Activated CD8-positive, alpha-beta T cell treated with anti-CD3 and anti-CD28 coated beads for 36 hours (primary cell): ENCODE measurements around the gene PIEZO1. TPM values are rescaled to one million over a fixed set of nuclear protein-coding genes. Genes with fewer than 3 reads are reported as not detected.
A peak's percentile ranks its signal among the peaks of the same experiment; 100 is the strongest.

Source experiments
- ATAC-seq: fragments of 200-7000 bp; cut with Tn5 transposase; one replicate; pipeline ENCODE4 v1.10.0; 2021; ENCODE audit warnings: mild to moderate bottlenecking, moderate library complexity
- CTCF ChIA-PET: fragments of 350-600 bp; sonication (Branson Sonifier 250); formaldehyde crosslinking; loops from one replicate; lab custom pipeline; 2021; ENCODE audit warnings: antibody characterized with exemption; lab: Charles Lee
- POLR2A ChIA-PET: fragments of 350-600 bp; sonication (Branson Sonifier 250); formaldehyde crosslinking; loops from one replicate; lab custom pipeline; 2021; ENCODE audit warnings: antibody characterized with exemption; lab: Charles Lee
- DNase-seq: peaks from one replicate; pipeline ENCODE4 v3.0.0-alpha.2; 2020
- H3K27ac Mint-ChIP-seq: one replicate; pipeline ENCODE4 v1.8.0; 2021; ENCODE audit warnings: mild to moderate bottlenecking, mixed read lengths
- H3K27me3 Mint-ChIP-seq: one replicate; pipeline ENCODE4 v1.8.0; 2021; ENCODE audit warnings: mixed read lengths
- H3K36me3 Mint-ChIP-seq: one replicate; pipeline ENCODE4 v1.8.0; 2021; ENCODE audit warnings: low read depth, mixed read lengths
- H3K4me1 Mint-ChIP-seq: one replicate; pipeline ENCODE4 v1.8.0; 2021; ENCODE audit warnings: low read depth, mixed read lengths
- H3K4me3 Mint-ChIP-seq: one replicate; pipeline ENCODE4 v1.8.0; 2021; ENCODE audit warnings: mild to moderate bottlenecking, moderate library complexity, mixed read lengths
- H3K9me3 Mint-ChIP-seq: one replicate; pipeline ENCODE4 v1.8.0; 2021; ENCODE audit warnings: mixed read lengths
- CTCF ChIP-seq: fragments of 200-600 bp; IDR thresholded peaks from one replicate; pipeline ENCODE4 v1.8.0; 2022; ENCODE audit warnings: antibody characterized with exemption, mild to moderate bottlenecking
- intact Hi-C: fragments of 100-400 bp; cut with micrococcal nuclease; formaldehyde crosslinking; loops from one replicate; pipeline ENCODE4 v1.10.0; 2022
- total RNA-seq, 2 experiments: library from RNA; stranded (reverse); gene quantifications; one replicate each; pipeline ENCODE4 v1.2.3, GENCODE V29; 2021

Gene PIEZO1
- total RNA-seq, 2 experiments from 2014 or later, result 87.7 to 91.8 TPM

DNA sequence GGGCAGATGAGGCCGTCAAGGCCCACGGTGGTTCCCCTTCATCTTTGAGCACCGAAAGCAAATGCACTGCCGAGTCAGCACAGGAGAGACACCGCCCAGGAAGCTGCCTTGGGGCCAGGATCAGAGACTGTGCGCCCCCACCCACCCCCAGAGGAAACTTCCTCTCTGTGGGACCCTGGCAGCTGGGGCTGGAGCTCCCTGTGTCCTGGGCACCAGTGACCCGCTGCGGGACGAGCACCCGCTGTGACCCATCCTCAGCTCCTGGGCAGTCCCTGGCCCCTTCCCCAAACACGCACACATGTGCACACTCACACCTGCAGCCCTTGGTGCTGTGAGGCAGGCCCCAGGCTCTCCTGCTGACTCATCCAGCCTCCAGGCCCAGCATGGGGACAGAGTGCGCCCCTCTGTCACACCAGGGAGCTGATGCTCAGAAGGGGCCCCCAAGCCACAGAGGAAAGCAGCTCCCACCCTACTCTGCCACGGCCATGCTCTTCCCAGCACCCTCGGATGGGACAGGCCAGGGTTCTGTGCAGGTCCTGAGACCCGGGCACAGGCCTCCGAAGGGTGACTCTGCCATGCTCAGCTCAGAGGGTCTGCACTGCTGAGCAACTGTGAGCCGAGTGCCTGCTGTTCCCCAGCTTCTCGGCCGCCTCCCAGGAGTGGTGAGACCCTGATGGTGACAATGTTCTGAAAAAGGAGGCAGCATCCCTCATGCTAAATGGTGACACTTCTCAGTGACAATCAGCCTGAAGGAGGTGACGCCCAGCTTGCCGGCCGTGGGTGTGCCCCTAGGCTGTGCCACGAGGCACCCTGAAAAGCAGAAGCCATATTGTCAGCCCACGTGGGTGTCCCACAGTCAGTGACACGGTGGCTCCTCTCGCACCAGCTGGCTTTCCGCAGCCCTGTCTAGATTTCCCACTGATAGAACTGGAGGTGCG lies 3.6 kb downstream of the PIEZO1 start:
- H3K9me3 Mint-ChIP-seq, result no peaks in the 10 kb centered on the region
- H3K4me3 Mint-ChIP-seq, result peak overlapping the region; percentile 68
- no peaks in the 10 kb centered on the region for H3K36me3 Mint-ChIP-seq
- H3K27me3 Mint-ChIP-seq, result no peaks in the 10 kb centered on the region
- intact Hi-C loops, result loop anchor here (5.0 kb wide), 1 partner anchor 39 kb away; no protein-coding TSS in a partner anchor
- POLR2A ChIA-PET, result interaction anchor here (0.5 to 6.7 kb wide), 23 partner anchors 9 to 762 kb away, joined by 3 to 81 read pairs (median 4); partner anchors contain the start of genes APRT, CDT1, CTU2 and CYBA
- CTCF ChIA-PET, result interaction anchor here (0.6 to 6.5 kb wide), 17 partner anchors 8 to 79 kb away, joined by 3 to 37 read pairs (median 4); partner anchors contain the start of genes APRT and TRAPPC2L
- peak overlapping the region; percentile 79 for H3K27ac Mint-ChIP-seq
- H3K4me1 Mint-ChIP-seq, result peaks cover 43% of the 10 kb centered on the region
- ATAC-seq (peak; percentile 59), DNase-seq (peak; percentile 80)
- TF ChIP-seq CTCF, result no peak

DNA sequence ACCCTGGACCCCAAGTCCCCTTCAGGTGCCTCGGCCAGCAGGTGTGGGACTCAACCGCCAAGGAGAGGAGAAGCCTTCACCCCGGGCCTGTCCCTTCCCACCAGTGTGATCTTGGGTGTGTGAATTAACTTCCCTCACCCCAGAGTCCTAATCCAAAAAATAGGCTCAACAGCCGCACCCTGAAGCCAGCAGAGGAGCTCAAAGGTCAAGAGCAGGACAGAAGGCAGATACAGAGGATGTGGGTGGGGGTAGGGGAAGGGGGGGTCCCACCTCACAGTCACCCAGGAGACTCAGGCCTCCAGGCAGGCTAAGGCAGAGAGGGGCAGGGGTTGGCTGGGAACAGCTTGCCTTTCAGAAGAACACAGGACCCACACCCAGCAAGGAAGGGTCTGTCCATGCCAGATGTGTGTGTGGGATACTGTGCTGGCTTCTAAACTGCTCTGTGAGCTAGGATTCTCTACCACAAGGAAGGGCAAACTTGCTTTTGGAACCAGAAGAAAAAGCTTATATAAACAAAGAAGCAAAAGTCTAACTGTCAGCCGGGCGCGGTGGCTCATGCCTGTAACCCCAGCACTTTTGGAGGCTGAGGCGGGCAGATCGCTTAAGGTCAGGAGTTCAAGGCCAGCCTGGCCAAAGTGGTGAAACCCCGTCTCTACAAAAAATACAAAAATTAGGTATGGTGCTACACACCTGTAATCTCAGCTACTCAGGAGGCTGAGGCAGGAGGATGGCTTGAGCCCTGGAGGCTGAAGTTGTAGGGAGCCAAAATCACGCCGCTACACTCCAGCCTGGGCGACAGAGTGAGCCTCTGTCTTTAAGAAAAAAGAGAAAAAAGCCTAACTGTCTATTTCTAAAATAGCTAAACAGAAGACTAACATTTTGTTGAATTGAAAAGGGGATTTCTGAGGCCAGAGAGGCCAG lies 4.6 kb downstream of the PIEZO1 start:
- Mint-ChIP-seq H3K27ac (peak overlapping the region; percentile 79), H3K4me1 (peaks cover 43% of the 10 kb centered on the region), H3K9me3 (no peaks in the 10 kb centered on the region), H3K27me3 (no peaks in the 10 kb centered on the region), H3K36me3 (no peaks in the 10 kb centered on the region), H3K4me3 (peak overlapping the region; percentile 68)
- ATAC-seq, result no peak
- intact Hi-C loops, result loop anchor here (5.0 kb wide), 1 partner anchor 38 kb away; no protein-coding TSS in a partner anchor
- no peak for DNase-seq
- CTCF ChIA-PET, result interaction anchor here (0.9 to 6.5 kb wide), 14 partner anchors 13 to 97 kb away, joined by 3 to 37 read pairs (median 4); partner anchors contain the start of genes APRT and TRAPPC2L
- POLR2A ChIA-PET, result interaction anchor here (0.8 to 6.7 kb wide), 13 partner anchors 8 to 437 kb away, joined by 3 to 81 read pairs (median 6); partner anchors contain the start of genes APRT, CDT1, CTU2 and RNF166
- TF ChIP-seq CTCF, result no peak

DNA sequence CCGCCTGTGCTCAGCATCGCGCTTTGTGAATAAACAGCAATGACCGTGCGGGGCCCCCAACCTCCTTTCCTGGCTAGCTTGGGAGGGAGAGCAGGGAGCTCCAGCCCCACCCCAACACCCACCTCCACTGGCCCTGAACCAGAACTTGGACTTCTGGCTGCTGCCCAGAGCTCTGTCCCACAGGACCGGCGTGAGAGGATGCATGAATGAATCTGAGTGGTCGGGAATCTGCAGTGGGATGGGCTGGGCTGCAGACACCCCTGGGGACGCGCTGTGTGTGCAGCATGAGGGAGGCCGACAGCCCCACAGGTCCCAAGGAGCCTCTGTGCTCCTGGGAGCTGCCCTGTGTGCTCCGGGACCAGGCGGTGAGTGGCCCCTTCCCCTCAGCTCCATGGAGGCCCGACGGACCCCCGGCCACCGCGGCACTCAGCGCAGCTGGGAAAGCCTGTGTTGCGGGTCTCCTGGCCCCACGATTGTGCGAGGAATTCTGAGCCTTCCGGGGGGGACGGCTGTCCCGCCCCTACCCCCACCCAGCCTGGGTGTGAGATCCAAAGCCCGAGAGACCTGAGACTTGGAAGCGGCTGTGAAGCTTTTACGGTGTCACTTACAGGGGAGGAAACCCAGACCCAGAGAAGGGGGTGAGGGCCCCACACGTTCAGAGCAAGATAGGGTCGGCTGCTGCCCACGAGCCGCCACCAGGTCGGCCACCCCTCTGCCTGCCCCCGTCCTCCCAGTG lies 5.4 kb downstream of the PIEZO1 start:
- ATAC-seq (no peak), DNase-seq (no peak)
- intact Hi-C loops, result loop anchor here (5.0 kb wide), 1 partner anchor 37 kb away; no protein-coding TSS in a partner anchor
- POLR2A ChIA-PET, result interaction anchor here (1.0 to 6.7 kb wide), 6 partner anchors 9 to 209 kb away, joined by 3 to 81 read pairs (median 9); partner anchors contain the start of genes APRT, CTU2 and RNF166
- H3K4me3 Mint-ChIP-seq, result peak overlapping the region; percentile 68
- no peak for TF ChIP-seq CTCF
- no peaks in the 10 kb centered on the region for H3K27me3 Mint-ChIP-seq
- H3K27ac Mint-ChIP-seq, result peak overlapping the region; percentile 79
- peaks cover 43% of the 10 kb centered on the region for H3K4me1 Mint-ChIP-seq
- CTCF ChIA-PET, result interaction anchor here (1.0 to 6.5 kb wide), 10 partner anchors 20 to 96 kb away, joined by 4 to 37 read pairs (median 10); partner anchors contain the start of gene TRAPPC2L
- no peaks in the 10 kb centered on the region for H3K9me3 Mint-ChIP-seq
- H3K36me3 Mint-ChIP-seq, result no peaks in the 10 kb centered on the region

DNA sequence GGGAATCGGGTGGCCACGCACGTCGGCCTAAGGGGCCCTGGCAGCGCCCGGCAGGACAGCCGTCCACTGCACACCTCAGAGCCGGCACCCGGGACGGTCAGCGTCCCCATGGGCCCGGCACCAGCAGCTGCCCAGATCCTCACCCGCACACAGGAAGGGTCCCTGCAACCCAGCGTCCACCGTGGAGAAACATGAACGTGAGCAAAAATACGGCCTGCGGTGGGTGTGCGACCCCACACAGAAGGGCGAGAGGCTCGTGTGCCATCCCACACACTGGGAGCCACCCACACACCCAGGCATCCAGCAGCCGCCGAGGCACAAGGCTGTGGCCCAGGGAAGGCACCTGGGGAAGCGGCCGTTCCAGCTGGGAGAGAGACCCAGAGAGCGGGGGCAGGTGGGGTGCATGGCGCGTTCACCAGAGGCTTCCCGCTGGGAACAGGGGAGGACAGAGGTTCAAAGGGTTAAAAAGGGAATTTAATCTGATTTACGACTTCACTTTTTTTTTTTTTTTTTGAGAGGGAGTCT lies 6.4 kb downstream of the PIEZO1 start:
- Mint-ChIP-seq H3K4me3 (no peak overlapping the region), H3K27me3 (no peaks in the 10 kb centered on the region), H3K27ac (no peak overlapping the region), H3K4me1 (peaks cover 42% of the 10 kb centered on the region), H3K9me3 (no peaks in the 10 kb centered on the region), H3K36me3 (no peaks in the 10 kb centered on the region)
- ATAC-seq (no peak), DNase-seq (no peak)
- TF ChIP-seq CTCF, result no peak
- intact Hi-C loops, result no loop called here
- ChIA-PET POLR2A (no interaction called here), CTCF (interaction anchor here (1.2 to 6.5 kb wide), 2 partner anchors 35 to 42 kb away, joined by 3 to 37 read pairs; no protein-coding TSS in a partner anchor)
